KOPT-K1 (cell line): ENCODE measurements around the gene ATXN1.

Experiments used
- H3K27ac ChIP-seq: fragments of 200-600 bp; sonication (generic); 2 replicates; pipeline ENCODE4 v1.5.1; 2016; ENCODE audit warnings: antibody characterized with exemption, mild to moderate bottlenecking, low read depth, low read length; ENCODE audit not compliant: poor library complexity, severe bottlenecking
- H3K36me3 ChIP-seq: fragments of 200-600 bp; sonication (generic); 2 replicates; pipeline ENCODE4 v1.5.1; 2017; ENCODE audit warnings: antibody characterized with exemption, mild to moderate bottlenecking, low read length, moderate library complexity; ENCODE audit not compliant: insufficient read depth
- H3K9me3 ChIP-seq: fragments of 200-600 bp; sonication (generic); 2 replicates; pipeline ENCODE4 v1.5.1; 2017; ENCODE audit warnings: antibody characterized with exemption, low read length, mild to moderate bottlenecking; ENCODE audit not compliant: insufficient read depth, poor library complexity, severe bottlenecking

ATXN1 gene

DNA sequence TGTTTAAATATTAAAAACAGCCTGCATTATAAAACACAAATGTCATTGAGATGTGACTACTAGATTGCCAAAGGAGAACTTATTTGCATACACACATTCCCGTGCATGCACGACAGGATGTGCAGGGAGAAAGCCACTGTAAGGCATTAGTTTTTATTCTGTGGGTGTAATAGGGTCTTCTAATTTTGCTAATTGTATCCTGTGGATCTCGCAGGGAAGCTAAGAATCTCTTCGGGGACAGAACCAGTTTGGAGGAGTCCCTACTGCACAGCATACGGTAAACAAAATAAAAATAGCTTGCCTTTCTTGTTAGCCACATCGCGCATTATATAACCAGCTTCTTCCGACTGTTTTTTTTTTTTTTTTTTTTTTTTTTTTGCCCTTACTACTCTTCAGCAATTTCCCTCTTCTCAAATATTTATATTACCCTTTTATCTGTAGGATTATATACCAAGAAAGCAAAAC is 2.0 kb downstream of the ATXN1 start:
- Histone ChIP-seq H3K27ac (peak overlapping the region; percentile 78), H3K9me3 (no peaks in the 10 kb centered on the region), H3K36me3 (no peaks in the 10 kb centered on the region)

DNA sequence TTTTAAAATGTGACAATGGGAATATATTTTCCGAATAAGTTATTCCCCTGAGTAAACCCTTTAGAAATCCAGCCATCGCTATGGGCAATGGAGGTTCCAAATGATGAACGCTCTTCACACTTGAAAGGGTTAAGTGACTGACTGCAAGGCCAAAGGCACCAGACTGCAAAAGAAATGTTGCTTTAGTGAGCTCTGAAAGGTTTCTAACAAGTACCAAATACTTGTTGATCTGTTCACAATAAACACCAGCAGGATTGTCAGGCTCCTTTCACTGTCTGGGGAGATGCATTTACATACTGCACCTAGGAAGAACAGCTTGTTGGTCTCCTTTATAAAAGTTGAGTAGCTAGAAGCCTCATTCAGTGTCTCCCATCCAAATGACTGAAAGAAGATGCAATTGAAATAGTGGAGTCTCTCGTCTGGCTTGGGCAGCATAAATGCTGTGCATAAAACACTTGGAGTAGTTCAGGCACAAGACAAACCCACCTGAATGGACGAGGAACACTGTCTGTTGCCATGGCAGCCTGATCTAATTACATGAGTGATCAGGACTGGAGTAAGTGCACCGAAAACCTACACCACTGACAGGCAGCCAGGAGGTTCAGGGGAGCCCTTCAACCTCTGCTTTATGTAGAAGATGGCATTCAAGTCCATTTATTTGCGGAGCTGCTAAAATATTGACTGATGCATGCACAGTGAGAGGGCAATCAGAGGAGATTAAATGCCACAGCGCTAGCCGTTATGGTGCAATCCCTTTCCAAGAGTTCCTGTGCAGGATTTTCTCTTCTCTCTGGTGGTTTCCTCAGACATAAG is 2.9 kb downstream of the ATXN1 start:
- no peaks in the 10 kb centered on the region for H3K36me3 ChIP-seq
- no peak overlapping the region for H3K27ac ChIP-seq
- H3K9me3 ChIP-seq = no peaks in the 10 kb centered on the region

DNA sequence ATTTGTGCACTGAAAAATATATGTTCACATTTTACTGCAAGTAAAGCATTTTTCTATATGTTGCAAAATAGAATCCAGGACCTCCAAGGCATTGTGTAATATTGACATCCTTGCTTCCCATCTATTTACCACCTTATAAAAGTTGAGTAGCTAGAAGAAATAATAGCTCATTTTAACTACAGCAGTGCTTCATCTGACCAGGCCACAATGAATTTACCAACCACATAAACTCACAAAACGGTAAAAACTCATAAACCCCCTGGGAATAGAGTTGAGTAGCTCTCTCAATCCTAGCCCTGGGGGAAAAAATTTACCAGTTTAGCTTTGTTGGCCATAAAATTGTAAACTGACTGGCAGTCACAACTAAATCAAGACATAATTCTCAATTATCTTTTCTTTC is 3.9 kb downstream of the ATXN1 start:
- Histone ChIP-seq H3K9me3 (no peaks in the 10 kb centered on the region), H3K36me3 (no peaks in the 10 kb centered on the region), H3K27ac (no peak overlapping the region)

DNA sequence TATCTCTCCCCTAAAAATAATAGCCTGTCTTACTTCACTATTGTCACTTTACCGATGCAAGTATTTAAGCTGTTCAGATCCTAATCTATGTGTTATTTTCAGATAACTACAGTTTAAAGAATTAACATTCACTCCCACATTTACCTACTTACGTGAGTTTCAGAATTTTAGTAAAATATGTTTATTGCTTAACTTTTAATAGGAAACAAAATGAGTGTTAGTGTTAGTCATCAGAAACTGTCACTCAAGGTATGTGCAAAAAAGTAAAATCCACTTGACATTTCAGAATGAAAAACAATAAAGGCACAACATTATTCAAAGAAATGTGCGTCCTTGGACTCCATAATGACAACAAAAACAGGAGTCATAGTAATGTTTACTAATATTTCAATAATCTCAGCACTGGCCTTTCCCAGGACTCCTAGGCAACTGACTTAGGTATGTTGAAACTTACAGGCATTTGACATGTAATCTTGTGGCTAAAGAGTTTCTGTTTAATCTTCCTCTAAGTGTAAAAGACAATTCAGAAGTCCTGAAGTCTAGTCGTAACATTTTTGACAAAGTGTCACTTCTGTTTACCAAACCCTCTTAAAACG is 4.5 kb downstream of the ATXN1 start:
- Histone ChIP-seq H3K27ac (no peak overlapping the region), H3K9me3 (no peaks in the 10 kb centered on the region), H3K36me3 (no peaks in the 10 kb centered on the region)

DNA sequence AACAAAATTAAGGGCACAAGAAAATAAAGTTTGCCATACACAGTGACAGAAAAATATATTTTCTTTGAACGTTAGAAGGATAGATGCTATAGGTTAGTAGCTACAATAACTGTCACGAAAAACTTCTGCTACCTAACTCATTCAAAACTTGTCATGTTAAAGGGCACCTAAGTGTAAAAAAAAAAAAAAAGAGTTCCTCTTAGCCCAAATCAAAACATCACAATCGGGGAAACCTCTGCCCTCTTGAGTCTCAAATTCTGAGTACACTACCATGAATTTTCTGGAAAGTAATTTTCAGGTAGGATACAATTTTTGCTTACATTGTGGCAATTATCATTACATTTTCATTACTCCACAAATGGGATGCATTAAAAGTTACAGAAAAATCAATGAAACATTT is 5.7 kb downstream of the ATXN1 start:
- Histone ChIP-seq H3K36me3 (no peaks in the 10 kb centered on the region), H3K27ac (no peak overlapping the region)

DNA sequence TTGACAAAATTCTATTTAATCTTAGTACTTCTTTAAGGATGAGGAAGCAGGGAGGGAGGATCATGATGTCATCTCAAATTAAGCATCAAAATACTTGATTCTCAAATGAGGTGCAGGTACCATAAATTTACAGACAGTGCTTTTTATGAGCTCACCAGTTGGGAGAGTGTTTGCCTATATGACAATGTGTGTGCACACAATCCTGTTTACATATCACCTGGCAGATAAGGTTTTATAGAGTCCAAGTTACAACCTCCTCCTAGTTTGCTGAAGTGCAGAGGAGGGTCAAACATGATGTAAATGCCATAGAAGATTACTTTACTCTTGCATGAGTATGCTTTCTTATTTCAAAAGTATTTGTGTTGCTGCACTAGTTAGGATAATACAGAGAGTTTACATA is 6.4 kb downstream of the ATXN1 start:
- H3K36me3 ChIP-seq = no peaks in the 10 kb centered on the region; the same call in 1 of the 2 replicates
- H3K27ac ChIP-seq = no peak overlapping the region

More for the DNA sequence above, 5.7 kb downstream of the ATXN1 start:
- H3K9me3 ChIP-seq = no peaks in the 10 kb centered on the region

DNA sequence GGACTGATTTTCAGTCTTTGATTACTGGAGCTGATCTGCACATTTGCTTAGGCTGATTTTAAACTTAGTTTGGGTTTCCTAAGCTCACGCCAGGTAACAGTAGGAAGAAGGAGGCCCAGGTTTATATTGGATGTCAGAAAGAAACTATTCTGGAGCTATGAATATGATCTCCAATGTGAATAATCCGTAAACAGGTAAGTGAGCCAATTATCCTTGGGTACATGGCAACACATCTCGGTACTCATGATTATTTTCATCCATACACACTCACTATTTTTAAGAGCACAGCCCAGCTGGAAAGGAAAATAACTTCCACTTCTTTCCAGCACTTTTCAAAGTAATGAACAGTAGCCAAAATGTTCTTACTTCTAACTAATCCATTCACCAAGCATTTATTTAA is 7.0 kb downstream of the ATXN1 start:
- no peaks in the 10 kb centered on the region for H3K9me3 ChIP-seq
- H3K36me3 ChIP-seq = no peaks in the 10 kb centered on the region; the same call in 1 of the 2 replicates
- H3K27ac ChIP-seq = no peak overlapping the region

More for the DNA sequence above, 6.4 kb downstream of the ATXN1 start:
- H3K9me3 ChIP-seq = no peaks in the 10 kb centered on the region

DNA sequence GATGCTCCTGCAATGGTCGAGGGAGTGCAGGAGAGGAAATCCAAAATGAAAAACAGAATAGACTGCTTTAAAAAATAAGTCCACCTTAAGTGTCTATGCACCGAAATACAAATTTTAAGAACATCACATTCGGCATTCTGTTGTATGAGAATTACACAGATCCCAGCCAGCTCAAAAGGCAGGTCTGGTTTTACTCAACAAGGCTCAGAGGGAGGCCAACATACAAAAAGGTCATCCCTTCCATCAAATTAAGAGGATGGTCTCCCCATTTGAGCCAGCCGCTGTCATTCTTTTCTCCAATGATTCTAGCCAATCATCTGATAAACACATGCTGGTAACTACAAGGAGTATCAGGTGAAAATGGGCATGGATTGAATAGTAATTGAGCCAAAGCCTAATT is 7.9 kb downstream of the ATXN1 start:
- Histone ChIP-seq H3K9me3 (no peaks in the 10 kb centered on the region), H3K36me3 (no peaks in the 10 kb centered on the region; the same call in 1 of the 2 replicates), H3K27ac (no peak overlapping the region)

DNA sequence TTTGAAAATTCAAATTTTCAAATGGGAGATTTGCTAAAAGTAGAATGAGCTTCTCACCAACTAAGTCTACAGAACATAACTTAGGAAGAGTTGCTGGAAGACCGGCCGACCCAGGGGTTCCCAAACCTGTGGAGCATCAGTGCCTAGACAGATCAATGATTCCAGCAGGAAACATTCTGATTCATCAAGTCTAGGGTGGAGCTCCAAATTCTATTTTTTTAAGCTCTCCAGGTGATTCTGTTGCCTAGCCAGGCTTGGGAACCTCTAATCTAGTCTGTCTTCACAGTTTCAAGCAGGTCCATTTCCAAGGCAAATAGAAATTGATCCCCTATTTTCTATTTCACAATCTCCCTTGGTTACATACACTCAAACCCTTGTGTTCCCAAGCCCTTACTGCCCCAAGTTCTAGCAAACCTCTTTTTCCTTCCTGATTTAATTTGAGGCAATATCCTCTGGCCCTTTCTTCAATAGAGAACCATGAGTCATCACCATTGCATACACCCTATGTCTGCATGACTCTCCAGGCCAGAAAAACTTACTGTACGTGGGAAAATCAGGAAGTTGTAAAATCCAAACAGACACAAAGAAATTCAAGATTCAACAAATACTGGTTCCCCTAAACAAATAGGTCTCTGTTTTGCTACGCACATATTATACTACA is 8.9 kb downstream of the ATXN1 start:
- H3K27ac ChIP-seq = no peak overlapping the region
- no peaks in the 10 kb centered on the region for H3K9me3 ChIP-seq
- no peaks in the 10 kb centered on the region; the same call in 1 of the 2 replicates for H3K36me3 ChIP-seq

DNA sequence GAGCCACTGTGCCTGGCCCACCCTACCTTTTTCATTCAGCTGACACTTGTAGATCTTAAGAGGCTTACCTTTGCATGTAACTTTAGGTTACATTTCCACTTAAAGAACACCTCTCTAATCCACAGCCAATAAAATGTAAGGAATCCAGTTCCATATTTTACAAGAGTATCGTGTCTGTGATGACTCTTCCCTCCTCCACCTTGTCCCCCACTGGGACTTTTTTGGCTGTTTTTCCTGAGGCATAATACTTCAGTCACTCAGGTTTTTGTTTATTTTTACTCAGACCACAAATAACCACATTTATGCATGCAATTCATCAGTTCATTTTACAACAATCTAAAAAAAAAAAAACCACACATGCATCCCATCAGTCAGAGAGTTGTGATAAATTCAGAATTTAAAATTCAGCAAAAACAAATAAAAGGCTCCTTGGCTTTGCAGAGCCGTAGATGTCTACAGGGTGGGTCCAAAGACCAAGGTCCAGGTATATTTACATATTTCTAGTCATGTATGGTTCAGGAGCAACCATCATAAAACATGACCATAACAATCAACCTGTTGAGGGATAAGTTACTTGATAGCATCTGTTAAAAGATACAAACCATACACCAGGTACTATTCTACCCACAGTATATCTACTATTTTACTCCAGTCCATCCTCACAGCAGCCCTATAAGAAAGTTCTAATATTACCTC is 9.9 kb downstream of the ATXN1 start:
- Histone ChIP-seq H3K9me3 (no peaks in the 10 kb centered on the region), H3K36me3 (no peaks in the 10 kb centered on the region; the same call in 1 of the 2 replicates), H3K27ac (no peak overlapping the region)

DNA sequence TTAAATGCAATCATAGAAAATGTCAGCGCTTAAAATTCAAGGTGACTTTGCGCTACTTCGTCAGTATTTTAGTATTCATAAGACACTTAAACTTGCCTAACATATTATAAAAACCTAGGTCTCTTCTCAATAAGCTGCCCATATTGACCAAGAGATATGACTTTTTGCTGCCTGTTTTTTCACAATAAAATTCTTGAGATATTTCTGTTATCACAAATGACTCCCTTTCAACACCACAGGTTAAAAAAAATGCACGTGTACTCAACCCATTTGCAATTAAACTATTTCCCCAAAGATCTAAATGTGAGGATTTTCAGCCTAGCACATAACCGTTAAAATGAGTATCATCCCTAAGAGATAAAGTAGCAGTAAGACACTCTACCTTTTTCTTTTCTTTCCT is 10.7 kb downstream of the ATXN1 start:
- Histone ChIP-seq H3K36me3 (no peaks in the 10 kb centered on the region; the same call in 1 of the 2 replicates), H3K9me3 (no peaks in the 10 kb centered on the region), H3K27ac (no peak overlapping the region)

DNA sequence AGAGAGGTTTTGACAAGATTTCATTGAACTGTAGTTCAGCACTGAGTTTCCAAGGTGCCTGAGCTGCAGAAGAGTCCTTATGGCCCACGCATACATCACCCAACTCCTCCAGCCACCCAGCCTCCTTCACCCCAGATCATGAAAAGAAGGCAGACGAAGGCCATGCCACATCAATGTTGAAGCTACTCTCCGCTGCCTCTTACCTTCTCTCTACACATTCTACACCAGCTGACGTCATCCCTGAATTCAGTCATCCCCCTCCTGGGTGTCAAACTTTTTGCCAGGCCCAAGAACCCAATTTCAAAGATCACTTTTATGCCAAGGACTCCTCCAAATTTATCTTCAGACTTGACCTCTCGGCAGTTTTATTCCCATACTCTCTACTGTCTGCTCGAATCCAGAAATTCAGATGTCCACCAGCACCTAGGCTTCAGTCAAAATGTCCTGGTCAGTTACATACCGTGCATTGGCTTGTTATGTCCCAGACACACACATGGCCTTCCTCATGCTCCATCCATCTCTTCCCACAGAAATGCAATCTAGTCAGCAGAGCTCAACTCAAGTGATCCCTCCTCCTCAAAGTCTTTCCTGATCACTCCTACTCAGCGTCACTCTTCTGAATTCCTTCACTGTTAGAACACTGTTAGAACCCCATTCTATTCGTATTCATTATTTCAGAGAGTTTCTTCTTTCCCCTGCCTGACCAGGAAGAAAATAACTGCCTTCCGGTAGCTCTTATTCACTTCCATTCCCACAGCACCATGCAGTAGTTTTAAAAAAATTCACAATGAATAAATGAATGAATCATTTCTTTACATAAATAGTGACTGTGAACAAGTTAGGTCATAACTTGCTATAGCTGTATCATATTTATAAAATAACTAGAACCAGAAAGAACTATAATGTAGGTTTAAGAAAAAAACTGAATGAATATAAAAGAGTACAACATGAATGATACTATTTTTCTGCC is 11.5 kb downstream of the ATXN1 start:
- Histone ChIP-seq H3K36me3 (no peaks in the 10 kb centered on the region; the same call in 1 of the 2 replicates), H3K9me3 (no peaks in the 10 kb centered on the region), H3K27ac (no peak overlapping the region)

DNA sequence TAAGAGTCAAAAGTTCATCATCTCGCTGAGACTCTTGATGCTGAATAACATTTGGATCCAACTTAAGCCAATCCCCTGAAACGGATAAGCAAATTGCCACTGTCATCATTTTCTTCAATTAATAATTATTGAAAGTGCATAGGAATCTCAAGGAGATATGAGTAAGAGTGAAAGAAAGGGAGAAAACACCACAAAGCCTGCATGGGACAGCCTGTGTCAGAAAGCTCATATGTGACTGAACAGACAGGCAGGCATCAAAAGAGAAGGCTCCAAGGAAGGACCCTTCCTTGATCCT is 13.3 kb downstream of the ATXN1 start:
- no peaks in the 10 kb centered on the region for H3K9me3 ChIP-seq
- no peaks in the 10 kb centered on the region; the same call in 1 of the 2 replicates for H3K36me3 ChIP-seq
- no peak overlapping the region for H3K27ac ChIP-seq
